ENCODE data around the gene SPOCK2.

Gene SPOCK2

DNA sequence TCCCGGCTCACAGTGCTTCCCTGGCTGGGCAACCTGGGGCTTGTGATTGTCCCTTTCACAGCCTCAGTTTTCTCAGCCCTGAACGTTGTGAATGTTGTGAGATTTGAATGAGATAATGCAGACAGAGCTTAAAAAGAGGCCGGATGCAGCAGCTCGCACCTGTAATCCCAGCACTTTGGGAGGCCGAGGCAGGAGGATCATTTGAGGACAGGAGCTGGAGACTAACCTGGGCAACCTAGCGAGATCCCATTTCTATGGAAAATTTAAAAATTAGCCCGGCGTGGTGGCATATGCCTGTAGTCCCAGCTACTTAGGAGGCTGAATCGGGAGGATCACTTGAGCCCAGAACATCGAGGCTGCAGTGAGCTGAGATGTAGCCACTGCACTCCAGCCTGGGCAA lies 56.6 kb downstream of the SPOCK2 start:
- no peak for DNase-seq (ENCODE audit: low spot score)

DNA sequence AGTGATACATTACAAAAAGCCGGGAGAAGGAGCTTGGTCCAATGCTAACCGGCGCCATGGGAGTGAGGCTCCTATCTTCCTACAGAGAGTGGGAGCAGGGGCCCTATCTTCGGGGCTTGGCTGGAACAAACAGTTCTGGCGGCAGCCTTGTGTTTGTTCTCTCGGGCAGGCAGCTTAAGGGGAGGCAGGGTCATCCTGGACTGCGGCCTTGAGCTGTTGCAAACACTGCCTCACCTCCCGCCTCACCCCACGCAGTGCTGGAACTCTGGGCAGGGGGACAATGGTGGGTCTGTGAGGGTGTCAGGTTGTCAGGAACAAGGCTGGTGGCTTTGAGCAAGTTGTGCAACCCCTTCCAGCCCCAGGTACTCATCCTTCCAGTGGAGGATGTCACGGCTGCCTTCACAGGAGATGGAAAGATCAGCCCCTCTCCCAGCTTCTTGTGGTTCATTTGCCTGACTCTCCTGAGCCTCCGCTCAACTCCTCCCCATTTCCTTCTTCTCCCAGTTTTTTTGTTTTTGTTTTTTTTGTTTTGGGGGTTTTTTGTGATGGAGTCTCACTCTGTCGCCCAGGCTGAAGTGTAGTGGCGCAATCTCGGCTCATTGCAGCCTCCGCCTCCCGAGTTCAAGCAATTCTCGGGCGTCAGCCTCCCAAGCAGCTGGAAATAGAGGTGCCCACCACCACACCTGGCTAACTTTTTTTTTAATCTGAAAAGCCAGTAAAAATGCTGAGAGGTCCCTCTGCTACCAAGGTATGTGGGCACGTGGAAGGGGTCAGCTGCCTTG lies 57.4 kb downstream of the SPOCK2 start:
- DNase-seq (ENCODE audit: low spot score), result no peak

DNA sequence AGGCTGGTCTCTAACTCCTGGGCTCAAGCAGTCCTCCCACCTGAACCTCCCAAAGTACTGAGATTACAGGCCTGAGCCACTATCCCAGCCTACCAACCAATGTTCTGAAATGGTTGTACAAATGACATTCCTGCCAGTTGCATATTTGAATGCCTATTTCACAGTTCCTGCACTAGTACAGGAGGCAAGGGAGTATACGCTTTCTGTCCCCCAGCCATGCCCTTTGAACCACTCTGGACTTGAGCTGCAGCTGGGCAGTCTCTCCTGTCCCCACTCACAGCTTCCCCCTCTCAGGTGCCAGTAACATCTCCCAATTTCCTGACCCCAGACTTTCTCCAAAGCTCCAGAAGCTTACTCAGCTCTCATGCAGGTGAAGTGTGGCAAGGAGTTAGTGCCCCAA lies 58.9 kb downstream of the SPOCK2 start:
- DNase-seq (ENCODE audit: low spot score), result no peak

DNA sequence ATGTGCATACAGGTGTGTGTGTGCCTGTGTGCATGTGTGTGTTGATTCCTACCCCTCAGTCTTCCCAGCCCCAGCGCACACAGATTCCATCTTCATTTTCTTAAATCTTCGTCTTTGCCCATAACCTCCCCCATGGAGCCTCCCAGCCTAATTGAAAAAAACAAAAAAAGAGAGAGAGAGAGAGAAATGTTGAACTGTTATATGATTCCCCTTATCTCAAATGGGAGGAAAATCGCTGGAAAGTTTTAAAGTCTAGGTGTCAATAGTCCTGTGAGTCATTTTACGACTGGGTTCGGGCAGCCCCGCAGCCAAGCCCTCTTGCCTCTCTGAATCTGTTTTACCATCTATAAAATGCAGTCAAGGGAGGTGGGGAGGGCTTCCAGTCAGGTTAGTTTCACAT lies 60.9 kb downstream of the SPOCK2 start:
- no peak for DNase-seq (ENCODE audit: low spot score)

DNA sequence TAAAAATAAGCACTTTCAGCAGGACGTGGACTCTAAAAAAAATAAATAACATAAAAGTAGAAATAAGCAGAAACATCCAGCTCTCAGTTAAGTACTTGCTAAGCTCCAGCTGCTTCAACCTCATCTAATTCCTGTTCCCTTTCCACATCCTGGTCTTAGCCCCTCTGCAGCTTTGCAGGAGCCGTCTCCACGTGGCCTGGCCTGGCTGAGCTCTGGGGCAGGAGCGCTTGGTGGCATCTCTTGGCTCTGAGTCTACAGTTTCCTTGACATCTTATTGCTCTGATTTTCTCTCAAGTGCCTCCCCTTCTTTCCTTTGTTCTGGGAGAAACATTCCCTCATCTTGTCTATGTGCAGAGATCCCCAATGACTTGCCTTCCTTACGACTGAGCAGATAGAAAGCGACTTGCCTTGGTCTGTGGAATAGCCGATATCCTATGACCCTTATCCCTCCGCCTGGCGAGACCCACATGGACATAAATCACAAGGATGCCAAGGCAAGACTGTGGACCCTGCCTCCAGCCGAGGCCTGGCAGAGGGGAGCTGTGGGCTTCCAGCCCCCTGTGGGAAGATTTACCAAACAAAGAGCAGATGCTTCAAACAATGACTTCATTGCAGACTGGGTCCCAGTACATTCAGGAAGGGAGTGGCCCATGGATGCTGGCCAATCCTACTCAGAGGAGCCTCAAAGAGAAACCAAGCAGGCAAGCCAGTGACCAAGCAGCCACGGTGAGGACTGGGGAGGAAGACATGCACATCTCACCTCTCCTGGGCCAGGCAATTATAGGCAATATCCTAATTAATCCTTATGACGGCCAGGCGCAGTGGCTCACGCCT lies 61.9 kb downstream of the SPOCK2 start:
- no peak for DNase-seq (ENCODE audit: low spot score)

DNA sequence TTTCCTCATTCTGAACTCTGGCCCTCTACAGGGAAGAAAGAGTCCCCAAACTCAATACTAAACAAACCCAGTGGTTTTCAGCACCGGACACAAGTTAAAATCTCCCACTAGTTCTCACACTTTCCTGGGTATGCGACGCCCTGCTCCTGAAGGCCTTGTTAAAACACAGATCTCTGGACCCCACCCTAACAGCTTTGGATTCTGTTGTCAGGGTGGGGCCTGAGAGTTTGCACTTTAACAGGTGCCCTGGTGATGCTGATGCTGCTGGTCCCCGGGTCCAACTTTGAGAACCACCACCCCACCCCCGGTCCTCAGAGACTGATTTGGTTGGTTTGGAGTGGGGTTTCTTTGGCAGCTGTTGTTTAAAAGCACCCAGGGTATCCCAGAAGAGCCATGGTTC lies 62.5 kb downstream of the SPOCK2 start:
- DNase-seq (ENCODE audit: low spot score), result no peak

DNA sequence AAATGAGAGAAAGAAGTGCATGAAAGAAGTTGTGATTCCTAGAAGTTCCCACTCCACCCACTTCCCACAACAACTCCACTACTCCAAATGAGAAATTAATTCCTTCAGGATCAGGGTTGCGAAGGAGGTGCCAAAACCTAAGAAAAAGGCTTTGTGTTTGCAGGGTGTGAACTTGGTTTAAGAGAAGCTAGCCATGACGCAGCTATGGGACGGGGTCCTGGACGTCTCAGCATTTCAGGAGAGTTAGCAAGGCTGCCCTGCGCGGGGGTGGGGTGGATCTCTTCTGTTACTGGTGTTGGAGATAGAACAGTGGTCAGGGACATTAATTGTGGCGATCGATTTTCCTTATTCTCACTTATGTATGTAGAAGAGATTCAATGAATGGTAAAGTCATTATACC lies 63.0 kb downstream of the SPOCK2 start:
- no peak for DNase-seq (ENCODE audit: low spot score)

DNA sequence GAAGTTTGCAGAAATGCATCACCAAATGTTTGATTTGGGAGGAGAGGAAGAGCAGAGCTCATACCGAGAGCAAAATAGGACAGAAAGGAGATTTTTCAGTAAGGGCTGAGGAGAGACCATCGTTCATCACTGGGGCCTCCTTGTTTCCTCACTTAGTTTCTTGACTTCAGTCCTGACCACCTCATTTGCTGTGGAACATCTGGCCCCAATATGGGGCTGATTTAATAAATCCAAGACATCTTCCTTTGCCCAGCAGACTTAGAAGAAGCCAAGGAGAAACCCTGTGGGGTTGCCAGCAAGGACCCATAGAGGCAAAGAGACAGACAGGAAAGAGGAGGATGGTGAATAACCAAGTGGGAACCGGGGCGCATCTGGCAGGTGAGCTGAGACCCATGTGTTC lies 63.8 kb downstream of the SPOCK2 start:
- no peak for DNase-seq (ENCODE audit: low spot score)

DNA sequence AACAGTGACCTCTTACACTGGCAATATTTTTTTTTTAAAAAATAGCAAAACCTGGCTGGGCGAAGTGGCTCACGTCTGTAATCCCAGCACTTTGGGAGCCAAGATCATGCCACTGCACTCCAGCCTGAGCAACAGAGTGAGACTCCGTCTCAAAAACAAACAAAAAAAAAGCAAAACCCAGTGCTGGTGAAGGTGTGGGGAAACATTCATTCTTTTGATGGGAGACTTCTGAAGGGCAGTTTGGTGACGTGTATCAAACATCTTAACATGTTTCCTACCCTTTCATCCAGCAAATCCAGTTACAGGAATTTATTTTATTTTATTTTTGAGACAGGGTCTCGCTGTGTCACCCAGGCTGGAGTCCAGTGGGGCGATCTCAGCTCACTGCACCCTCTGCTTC lies 66.1 kb downstream of the SPOCK2 start:
- DNase-seq (ENCODE audit: low spot score), result no peak

DNA sequence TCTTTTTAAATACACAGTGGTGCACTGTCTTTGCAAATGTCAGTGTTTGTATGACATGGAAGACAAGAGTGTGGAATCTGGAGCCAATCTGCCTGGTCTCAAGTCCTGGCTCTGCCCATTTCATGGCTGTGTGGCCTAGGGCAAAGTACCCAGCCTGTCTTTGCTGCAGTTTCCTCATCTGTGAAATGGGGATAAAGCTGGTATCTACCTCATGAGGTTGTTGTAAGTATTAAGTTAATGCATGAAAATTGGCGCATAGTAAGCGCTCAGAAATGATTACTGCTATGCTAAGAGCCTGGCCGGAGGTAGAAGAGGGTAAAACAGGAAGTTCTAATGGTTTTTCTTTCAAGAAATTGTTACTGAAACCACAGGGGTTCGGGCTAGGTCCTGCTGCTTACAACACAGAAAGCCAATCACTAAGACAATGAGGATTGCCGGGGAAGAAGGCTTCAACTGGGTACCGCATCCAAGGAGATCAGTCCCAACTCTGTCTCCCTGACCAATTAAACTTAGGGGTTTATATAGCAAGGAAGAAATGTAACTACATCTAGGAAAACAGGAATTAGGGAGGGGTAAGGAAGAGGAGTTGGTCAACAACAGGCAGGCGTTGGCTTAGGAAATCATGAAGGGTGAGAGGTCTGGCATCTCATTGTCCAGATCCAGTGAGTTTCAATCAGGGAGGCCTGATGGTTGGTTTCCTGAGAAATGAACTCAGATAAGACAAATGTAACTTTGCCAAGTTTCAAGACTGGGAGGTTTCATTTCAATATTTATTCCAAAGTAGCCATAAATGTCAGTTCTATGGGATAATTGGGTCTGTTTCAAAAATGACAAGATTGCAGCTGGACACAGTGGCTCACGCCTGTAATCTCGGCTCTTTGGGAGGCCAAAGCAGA lies 67.2 kb downstream of the SPOCK2 start:
- no peak for DNase-seq (ENCODE audit: low spot score)

DNA sequence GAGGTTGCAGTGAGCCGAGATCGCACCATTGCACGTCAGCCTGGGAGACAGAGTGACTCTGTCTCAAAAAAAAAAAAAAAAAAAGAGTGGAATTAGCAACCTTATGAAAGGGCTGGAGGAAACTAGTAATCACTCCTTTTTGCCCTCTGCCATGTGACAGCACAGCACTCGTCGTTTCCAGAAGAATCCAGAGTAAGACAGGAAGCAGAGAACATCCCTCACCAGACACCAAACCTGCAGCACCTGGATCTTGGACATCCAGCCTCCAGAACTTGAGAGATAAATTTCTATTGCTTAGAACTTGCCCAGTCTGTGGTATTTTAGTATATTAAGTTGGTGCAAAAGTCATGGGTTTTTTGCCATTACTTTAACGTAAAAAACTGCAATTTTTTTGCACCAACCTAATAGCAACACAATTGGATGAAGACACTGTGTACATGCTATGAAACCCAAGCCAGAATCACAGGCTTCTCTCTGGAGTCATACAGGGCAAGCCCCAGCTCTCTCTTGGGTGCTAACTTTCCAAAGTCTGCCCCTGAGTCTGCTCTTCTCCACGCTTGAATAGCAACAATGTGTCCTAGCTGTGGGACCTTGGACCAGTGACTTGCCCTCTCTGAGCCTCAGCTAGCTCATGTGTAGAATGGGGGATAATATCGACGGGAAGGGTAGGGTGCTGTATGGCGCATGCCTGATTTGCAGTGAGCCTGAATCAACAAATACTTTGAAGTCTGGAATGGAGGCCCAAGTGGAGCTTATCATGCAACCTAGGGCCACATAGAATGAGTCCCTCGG lies 69.1 kb downstream of the SPOCK2 start:
- no peak for DNase-seq (ENCODE audit: low spot score)

DNA sequence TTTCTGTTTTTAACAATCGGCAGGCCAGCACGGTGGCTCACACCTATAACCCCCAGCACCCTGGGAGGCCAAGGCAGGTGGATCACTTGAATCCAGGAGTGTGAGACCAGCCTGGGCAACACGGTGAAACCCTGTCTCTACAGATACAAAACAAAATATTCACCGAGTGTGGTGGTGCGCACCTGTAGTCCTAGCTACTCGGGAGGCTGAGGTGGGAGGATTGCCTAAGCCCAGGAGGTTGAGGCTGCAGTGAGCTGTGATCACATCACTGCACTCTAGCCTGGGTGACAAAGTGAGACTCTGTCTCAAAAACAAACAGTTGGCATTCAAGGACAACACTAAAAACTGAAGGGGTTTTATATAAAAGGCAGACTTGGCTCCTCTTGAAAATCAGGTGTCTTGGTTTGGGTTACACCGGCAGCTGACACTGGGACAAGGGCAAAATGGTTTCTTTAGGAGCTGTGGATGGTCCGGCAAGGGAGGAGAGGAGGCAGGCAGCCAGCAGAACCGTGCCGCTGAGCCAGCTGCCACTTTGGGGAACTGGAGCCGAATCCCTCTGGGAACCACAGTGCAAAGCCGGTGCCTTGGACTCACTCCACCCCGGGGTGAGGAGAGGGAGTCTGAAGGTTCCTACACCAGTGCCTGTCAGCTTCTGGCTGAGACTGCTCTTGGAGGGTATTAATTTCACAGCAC lies 71.6 kb downstream of the SPOCK2 start:
- DNase-seq (ENCODE audit: low spot score), result no peak

DNA sequence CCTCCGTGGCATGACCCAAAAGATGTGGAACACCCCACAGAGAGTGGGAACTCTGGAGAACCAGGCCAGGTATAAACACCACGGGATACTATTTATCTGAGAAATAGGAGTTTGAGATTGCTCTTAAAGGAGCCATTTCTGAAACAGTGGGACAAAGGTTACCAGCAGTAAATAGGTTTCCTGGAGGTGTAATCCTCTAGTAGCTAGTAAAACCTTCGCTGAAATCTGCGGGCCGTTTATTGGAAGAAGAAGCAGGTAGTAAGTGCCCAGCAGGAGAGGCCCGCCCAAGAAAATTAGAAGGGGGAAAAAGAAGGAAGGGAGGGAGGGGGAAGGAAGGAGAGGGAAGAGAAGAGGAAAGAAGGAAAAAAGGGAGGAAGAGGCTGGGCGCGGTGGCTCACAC lies 72.5 kb downstream of the SPOCK2 start:
- no peak for DNase-seq (ENCODE audit: low spot score)

DNA sequence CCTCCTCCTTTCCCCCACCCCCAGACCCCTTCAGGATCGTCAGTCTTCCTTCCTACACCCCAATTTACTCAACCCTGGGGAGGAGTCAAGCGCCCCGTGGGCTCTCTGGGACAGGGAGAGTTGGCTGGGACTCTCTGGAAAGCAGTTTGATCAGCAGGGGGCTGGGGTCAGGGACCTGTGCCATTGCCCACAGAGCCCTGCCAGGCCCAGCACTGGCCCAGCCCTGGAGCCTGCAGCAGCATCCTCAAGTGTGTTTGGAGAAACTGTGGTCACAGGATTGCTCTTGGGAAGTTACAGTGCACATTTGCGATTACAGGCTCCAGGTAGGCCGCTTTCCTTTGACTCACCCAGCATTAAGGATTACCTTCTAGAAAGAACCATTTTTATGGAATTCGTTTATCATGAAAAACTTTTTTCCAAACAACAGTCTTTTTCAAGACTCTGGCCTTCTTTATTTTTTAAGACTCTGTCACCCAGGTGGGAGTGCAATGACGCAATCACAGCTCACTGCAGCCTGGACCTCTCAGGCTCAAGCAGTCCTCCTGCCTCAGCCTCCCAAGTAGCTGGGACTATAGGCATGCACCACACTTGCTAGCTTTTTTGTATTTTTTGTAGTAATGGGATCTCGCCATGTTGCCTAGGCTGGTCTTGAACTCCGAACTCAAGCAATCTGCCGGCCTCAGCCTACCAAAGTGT lies 73.4 kb downstream of the SPOCK2 start:
- no peak for DNase-seq (ENCODE audit: low spot score)

DNA sequence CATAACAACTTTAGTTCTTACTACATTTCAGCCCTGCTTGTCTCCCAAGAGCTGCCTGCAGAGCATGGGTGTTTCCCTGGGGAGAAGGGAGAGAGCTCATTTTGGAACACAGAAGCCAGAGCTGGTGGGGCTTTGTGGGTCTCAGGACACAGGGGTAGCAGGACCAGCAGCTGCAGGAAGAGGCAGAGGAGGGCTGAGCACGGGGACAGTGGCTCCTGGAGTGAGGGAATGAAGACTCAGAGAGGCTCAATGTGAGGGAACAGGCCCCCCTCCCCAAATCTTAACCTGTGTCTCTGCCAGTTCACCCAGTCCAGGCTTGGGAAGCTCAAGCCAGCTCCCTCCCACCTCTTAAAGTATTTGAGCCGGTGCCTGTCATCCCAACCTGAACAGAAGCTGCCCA lies 74.2 kb downstream of the SPOCK2 start:
- DNase-seq (ENCODE audit: low spot score), result no peak

DNA sequence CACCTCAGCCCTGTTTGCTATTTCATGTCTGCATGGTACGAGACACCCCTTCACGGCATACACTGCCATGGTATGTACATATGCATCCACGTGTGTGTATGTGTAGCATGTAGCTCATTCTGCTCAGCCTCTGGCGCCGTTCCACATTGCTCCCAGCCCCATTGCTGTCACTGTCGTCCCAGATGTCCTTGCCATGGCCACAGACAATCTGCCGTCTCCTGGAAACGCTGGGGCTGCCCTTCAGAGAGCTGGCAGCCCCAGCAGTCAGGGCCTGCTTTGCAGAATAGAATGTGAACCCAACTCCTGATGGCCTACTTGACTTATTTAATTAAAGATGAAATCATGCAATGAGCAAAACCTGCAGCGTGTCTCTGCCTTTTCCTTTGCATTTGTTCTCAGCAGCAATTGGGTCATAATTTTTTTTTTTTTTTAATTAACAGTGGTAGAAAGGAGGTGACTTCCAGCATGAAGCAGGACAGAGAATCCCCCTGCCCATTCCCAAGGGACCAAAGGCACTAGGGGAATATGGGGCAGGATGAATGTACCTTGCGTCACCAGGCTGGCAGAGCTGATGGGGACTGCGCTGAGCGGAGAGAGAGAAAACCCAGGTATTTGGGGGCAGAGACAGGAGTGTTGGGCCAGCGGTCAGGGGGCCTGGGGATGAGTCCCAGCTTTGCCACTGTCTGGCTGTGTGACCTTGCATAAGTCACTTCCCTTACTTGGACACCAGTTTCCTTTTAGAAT lies 75.0 kb downstream of the SPOCK2 start:
- no peak for DNase-seq (ENCODE audit: low spot score)

DNA sequence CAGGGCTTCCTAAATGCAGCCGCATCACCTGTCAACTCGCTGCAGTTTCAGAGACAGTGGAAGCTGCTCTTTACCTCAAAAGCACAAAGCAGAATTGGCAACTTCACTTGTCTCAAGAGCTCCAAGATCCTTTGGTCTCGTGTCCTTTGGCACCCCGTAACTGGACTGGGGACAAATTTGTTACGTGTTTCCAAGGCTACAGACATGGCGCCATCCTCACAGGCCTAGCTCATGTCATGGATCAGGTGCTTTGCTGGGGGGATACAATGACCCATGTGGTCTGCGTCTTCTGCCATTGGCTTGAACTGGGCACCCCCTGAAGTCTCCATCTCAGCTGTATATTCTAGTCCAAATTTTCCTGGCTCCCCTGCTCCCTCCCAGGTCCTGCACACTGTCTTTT lies 75.6 kb downstream of the SPOCK2 start:
- no peak for DNase-seq (ENCODE audit: low spot score)

DNA sequence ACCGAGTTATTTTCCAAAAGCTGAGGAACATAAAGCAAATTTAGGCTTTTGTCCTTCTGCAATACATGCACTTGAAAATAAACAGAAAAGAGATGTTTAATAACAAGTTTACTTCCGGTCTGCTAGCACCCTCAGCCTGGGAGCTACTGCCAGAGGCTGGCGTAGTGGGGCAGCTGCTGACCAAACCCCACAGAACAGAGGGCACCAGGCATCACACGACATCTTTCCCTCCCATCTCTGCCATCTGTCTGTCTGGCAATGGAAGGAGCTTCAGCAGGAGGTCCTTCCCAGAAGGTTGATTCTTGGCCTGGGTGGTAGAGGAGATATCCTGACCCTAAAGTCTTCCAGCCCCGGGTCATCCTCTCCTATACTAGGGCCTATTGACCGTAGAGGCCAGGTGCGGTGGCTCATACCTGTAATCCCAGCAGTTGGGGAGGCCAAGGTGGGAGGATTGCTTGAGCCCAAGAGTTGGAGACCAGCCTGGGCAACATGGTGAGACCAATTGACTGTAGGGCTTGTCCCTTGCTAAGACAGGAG lies 76.3 kb downstream of the SPOCK2 start:
- DNase-seq (ENCODE audit: low spot score), result no peak

DNA sequence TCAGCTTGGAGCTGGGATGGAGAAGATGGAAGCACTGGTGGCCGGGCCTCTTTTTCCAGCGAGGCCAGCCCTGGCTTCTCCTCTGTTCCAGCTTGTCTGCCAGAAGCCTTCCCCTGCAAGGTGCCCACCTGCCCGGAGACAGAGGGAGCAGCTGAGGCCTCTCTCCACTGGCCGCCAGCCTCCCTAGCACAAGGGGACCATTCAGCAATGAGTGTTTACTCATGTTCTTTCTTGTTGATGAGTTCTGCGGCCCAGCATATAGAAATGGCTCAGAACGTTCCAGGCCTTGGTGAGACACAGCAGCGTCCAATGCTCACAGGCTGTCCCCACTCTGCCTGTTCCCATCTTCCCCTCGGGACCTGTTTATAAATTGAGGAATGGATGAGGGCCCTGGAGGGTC lies 76.9 kb downstream of the SPOCK2 start:
- DNase-seq (ENCODE audit: low spot score), result no peak

DNA sequence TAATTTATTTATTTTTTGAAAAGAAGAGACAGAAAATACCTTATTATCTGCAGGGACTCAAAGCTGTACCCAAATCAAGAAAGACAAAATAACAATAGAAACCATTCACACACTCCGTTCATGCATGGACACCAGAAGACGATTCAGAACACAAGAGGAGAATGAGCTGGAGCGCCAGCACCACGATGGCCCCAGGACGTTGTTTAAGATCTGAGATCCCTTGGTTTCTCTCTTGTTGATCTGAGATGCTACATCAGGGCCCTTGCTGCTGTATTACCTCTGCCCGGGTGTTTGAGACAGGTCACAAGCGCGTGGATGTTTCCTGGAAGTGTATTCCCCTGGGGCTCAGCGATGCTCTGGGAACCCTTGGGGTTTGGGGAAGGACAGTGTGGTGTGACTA lies 77.3 kb downstream of the SPOCK2 start:
- DNase-seq (ENCODE audit: low spot score), result no peak
